ENCODE results near the gene DAB2IP. TPM values are rescaled to one million over a fixed set of nuclear protein-coding genes. Genes with fewer than 3 reads are reported as not detected.

DAB2IP gene
- total and polyA plus RNA-seq, 4 donors, result 19.4 to 75.0 (median 28.7) TPM

DNA sequence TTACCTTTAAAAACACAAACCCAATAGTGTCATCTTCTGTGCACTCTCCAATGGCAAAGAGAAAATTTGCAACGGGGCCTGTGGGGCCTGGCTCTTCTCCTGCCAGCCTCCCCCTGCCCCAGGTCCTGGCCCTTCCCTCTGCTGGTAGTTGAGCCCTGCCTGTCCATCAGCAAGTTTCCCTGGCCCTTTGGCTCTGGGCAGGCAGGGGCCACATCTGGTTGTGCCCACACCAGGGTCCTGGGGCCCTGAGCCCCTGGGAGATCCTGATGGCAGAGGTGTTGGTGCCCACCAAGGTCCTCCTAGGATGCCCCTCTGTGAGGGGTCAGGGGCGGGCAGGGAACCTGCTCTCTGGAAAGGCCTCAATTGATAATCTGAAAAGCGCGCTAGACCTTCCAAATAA lies 157.3 kb downstream of the DAB2IP start:
- DNase-seq (no peak), ATAC-seq (ENCODE audit: insufficient read depth, low FRiP score) (no peak)
- TF ChIP-seq, protein P1, sequence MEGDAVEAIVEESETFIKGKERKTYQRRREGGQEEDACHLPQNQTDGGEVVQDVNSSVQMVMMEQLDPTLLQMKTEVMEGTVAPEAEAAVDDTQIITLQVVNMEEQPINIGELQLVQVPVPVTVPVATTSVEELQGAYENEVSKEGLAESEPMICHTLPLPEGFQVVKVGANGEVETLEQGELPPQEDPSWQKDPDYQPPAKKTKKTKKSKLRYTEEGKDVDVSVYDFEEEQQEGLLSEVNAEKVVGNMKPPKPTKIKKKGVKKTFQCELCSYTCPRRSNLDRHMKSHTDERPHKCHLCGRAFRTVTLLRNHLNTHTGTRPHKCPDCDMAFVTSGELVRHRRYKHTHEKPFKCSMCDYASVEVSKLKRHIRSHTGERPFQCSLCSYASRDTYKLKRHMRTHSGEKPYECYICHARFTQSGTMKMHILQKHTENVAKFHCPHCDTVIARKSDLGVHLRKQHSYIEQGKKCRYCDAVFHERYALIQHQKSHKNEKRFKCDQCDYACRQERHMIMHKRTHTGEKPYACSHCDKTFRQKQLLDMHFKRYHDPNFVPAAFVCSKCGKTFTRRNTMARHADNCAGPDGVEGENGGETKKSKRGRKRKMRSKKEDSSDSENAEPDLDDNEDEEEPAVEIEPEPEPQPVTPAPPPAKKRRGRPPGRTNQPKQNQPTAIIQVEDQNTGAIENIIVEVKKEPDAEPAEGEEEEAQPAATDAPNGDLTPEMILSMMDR (IDR thresholded peaks at IDR 0.05; ENCODE audit: control extremely low read depth, extremely low read depth), result no peak
- Histone ChIP-seq H3K4me1 (ENCODE audit: control insufficient read depth in 5 of 5, insufficient read depth in 5 of 5, low read length in 5 of 5) (no peaks in the 10 kb centered on the region), H3K4me3 (no peak overlapping the region), H3K27me3 (ENCODE audit: control insufficient read depth in 3 of 3, insufficient read depth in 3 of 3, low read length in 2 of 3) (no peaks in the 10 kb centered on the region), H3K36me3 (ENCODE audit: control insufficient read depth in 4 of 4, insufficient read depth in 4 of 4, low read length in 4 of 4) (no peaks in the 10 kb centered on the region), H3K27ac (ENCODE audit: low read depth in 1 of 2, low read length in 1 of 2) (no peak overlapping the region), H3K9me3 (ENCODE audit: control insufficient read depth in 4 of 4, insufficient read depth in 3 of 4, low read length in 3 of 4) (peaks cover 0 to 1% (median 0%) of the 10 kb centered on the region in 4 donors), H3K9ac (ENCODE audit: insufficient read depth in 1 of 2, low read length in 2 of 2) (no peak overlapping the region)
- WGBS, 2 donors, result 91 to 96% methylated on average over 4 of the region's 4 CpGs

DNA sequence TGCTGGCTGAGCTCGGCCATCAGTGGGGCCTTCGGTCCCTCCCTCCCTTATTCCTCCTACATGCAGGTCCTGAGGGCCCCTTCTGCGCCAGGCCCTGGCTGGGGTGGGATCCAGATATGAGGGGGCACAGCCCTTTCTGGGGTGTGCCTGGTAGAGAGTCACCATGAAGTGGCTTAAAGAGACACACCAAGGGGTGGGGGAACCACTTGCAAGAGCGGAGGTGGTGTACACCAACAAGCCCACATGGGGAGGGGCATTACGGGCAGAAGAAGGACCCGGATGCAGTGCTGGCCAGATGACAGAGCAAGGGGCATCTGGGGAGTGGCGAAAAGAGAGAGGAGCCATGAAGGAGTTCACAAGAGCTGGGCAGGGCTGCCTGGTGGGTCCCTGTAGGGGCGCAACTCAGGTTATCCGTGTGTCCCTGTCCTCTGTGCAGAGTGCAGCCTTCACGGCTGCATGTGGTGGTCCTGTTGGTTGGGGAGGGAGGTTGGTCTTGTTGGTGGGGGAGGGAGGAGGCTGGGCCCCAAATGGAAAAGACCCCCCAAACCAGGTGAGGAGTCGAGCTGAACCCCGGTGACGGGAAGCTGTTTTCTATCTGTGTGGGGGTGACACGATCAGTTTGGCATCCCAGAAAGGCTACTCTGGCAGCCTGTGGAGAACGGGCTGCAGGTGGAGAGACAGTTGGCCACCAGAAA lies 158.1 kb downstream of the DAB2IP start:
- Histone ChIP-seq H3K4me1 (ENCODE audit: control insufficient read depth in 5 of 5, insufficient read depth in 5 of 5, low read length in 5 of 5) (no peaks in the 10 kb centered on the region), H3K9me3 (ENCODE audit: control insufficient read depth in 4 of 4, insufficient read depth in 3 of 4, low read length in 3 of 4) (peaks cover 0 to 1% (median 0%) of the 10 kb centered on the region in 4 donors), H3K4me3 (no peak overlapping the region), H3K27me3 (ENCODE audit: control insufficient read depth in 3 of 3, insufficient read depth in 3 of 3, low read length in 2 of 3) (no peaks in the 10 kb centered on the region), H3K9ac (ENCODE audit: insufficient read depth in 1 of 2, low read length in 2 of 2) (no peak overlapping the region), H3K27ac (ENCODE audit: low read depth in 1 of 2, low read length in 1 of 2) (no peak overlapping the region), H3K36me3 (ENCODE audit: control insufficient read depth in 4 of 4, insufficient read depth in 4 of 4, low read length in 4 of 4) (no peaks in the 10 kb centered on the region)
- no peak for DNase-seq
- ATAC-seq (ENCODE audit: insufficient read depth, low FRiP score), result no peak
- WGBS, 2 donors, result 93 to 94% methylated on average over 14 to 15 of the region's 15 CpGs
- TF ChIP-seq, protein P1 (IDR thresholded peaks at IDR 0.05; ENCODE audit: control extremely low read depth, extremely low read depth), result no peak

DNA sequence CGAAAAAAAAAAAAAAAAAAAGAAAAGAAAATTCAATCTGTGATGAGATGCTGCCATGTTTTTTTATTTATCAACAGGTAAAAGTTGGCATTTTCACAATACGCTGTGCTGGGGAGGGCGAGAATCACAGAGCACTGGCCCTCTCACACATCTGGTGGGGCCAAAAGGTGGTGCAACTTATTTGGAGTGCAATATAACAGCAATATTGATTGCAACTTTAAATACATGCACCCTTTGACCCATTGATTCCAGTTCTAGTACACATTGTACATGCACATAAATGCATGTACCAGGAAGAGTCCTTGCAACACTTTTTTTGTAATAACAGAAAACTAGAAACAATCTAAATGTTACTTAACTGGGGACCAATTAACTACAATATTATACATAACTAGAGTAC lies 159.1 kb downstream of the DAB2IP start:
- H3K9me3 ChIP-seq (ENCODE audit: control insufficient read depth in 4 of 4, insufficient read depth in 3 of 4, low read length in 3 of 4), result peaks cover 0 to 1% (median 0%) of the 10 kb centered on the region in 4 donors
- TF ChIP-seq, protein P1 (IDR thresholded peaks at IDR 0.05; ENCODE audit: control extremely low read depth, extremely low read depth), result no peak
- no peaks in the 10 kb centered on the region for H3K36me3 ChIP-seq (ENCODE audit: control insufficient read depth in 4 of 4, insufficient read depth in 4 of 4, low read length in 4 of 4)
- DNase-seq (no peak), ATAC-seq (ENCODE audit: insufficient read depth, low FRiP score) (no peak)
- H3K9ac ChIP-seq (ENCODE audit: insufficient read depth in 1 of 2, low read length in 2 of 2), result no peak overlapping the region
- H3K27me3 ChIP-seq (ENCODE audit: control insufficient read depth in 3 of 3, insufficient read depth in 3 of 3, low read length in 2 of 3), result no peaks in the 10 kb centered on the region
- H3K4me3 ChIP-seq, result no peak overlapping the region
- H3K4me1 ChIP-seq (ENCODE audit: control insufficient read depth in 5 of 5, insufficient read depth in 5 of 5, low read length in 5 of 5), result peaks cover 0 to 5% (median 0%) of the 10 kb centered on the region in 5 donors
- H3K27ac ChIP-seq (ENCODE audit: low read depth in 1 of 2, low read length in 1 of 2), result no peak overlapping the region
- 80 to 88% methylated on average over 3 of the region's 3 CpGs for WGBS, 2 donors
